GM15510 (cell line): ENCODE measurements around the gene UBAC2.

Experiments used
- POLR2A ChIP-seq: IDR thresholded peaks from 3 replicates; pipeline ENCODE4 v1.6.1; 2011; ENCODE audit warnings: borderline replicate concordance; ENCODE audit not compliant: insufficient read length; ENCODE audit errors: extremely low read depth

UBAC2 gene

DNA sequence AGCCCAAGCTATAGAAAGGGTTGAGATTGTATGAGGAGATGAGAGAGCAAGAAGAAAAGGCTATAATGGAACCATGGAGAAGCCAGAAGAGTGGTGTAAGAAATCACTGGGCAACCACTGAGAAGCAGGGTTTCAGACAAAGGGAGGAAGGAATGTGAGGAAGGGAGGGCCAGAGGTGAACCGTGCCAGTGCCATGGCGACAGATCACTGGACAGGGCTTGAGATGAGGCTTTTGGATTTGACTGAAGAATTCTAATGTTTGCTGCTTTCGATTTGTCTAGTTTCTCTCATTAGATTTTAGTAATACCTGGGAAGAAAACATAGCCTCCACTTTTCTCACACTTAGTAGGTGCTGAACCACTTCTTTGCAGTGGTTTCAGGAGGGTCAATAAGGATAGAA is 112.8 kb downstream of the UBAC2 start:
- no peak for TF ChIP-seq POLR2A

DNA sequence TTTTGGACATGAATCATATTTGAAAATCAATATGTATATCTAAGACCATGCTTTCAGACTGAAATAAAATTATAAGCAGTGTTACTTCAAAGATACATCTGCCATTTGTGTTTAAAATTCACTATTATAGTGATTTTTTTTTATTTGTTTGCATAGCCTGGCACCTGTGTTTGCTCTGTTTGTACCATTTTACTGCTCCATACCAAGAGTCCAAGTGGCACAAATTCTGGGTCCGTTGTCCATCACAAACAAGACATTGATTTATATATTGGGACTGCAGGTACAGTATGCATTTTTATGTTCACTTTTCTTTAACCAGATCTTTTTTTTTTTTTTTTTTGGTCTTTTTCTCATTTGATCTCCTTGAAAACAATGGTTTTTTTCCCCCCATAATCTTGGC is 113.3 kb downstream of the UBAC2 start:
- no peak for TF ChIP-seq POLR2A

DNA sequence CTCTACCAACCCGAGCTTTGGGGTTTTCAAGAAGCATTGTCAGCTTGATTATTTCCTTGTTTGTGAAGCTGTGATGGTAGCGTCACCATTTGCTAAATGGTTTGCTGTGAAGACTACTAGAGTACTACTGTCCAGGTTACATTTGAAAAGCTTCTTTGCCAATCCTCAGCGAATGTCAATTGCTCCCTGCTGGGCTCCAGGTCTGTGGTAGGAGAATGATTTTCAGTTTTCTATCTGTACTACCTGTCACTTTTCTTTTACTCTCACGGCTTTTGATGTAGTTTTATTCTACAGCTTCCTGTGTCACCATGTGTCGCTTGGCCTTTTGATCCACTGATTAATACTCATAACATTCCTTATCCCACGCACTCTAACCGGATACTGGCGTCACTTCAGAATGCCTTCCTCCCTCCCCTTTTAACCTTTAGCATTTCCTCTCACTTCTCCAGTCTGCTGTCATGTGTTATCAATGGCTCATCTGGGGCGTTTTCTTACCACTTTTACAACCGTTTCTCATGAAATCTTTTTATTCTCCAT is 114.1 kb downstream of the UBAC2 start:
- TF ChIP-seq POLR2A: no peak

DNA sequence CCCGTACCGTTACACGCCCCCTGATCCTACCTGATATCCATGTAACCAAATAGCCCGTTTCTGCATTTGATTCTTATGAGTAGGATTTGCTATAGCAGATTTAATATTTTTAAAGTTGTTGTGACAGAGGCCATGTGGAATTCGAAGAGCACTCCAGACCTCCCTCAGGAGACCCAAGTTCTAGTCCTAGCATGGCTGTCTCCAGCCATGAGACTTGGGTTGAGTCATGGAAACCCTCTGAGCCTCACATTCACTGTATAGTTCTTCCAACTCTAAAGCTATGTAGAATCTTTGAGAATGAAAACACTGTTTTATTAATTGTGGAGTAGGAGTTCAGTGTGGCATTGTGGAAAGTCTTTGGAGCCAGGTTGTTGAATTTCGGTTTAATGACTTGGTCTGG is 114.5 kb downstream of the UBAC2 start:
- TF ChIP-seq POLR2A: no peak

DNA sequence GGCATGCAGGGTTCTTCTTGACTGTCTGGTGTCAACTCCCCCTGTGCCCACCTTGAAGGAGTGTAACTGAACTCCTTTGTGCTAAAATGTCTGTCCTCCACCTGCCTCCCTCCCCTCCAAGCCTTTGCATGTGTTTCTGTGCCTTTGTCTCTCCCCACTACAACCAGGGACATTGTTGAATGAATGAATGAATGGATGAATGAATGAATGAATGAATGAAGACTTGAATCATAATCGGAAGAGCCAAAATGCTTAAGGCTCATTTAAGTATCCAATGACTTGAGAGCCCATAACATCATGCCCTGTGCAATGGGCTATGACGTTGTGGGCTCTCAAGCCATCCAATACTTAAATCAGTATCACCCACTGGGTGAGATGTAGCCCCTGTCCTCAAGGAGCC is 115.6 kb downstream of the UBAC2 start:
- TF ChIP-seq POLR2A: no peak

DNA sequence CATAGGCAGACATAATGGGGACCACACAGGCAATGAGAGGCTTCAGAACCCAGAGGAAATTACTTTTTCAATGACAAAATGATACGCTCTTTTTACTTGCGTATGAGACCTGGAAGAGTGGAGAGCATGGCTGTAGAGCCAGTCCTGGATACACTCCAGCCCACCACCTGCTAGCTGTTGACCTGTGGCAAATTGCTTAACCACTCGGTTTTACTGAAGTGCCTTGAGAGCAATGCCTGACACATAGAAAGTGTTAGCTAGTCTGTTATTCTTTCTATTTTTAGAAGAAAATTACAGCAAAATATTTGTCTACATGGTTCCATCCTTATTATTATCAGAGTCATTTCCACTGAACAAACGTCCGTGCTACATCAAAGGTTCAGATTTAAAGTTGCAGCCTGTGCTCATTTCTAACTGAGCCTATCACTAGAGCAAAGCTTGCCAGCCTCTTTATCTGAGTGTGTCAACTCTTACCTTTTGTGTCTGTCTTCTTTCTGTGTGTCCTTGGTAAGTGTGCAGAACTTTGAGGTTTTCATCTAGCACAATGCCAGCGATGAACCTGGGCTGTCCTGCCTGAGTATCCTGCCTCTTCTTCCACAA is 116.1 kb downstream of the UBAC2 start:
- TF ChIP-seq POLR2A: no peak

DNA sequence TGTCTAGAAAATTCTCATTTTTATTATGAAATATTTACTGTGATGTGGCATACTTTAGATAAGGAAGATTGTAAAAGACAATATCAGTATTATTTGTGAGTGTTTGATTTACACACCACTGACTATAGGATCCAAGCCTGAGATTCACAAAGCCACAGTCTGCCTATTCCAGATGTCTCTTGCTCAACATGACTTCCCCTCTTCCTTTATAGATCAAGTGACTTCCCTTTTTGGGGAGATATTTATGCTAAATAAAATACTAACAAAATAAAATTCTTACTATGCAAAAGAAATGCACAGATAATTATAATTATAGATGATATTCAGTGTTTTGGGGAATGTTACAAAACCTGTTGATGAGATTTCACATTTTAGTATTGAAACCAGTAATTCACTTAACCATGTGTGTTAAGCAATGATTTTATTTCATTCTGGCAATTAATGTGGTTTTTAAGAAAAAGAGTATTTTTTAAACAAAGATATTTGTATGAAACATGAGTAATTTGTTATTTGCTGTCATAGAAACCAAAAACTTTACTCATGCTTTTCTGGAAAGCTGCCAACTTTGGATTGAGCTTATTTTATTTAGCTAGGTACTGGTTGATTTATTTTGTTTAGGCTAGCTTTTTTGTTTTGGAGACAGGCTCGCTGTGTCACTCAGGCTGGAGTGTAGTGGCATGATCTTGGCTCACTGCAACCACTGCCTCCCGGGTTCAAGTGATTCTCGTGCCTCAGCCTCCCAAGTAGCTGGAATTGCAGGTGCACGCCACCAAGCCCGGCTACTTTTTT is 120.2 kb downstream of the UBAC2 start:
- TF ChIP-seq POLR2A: no peak

DNA sequence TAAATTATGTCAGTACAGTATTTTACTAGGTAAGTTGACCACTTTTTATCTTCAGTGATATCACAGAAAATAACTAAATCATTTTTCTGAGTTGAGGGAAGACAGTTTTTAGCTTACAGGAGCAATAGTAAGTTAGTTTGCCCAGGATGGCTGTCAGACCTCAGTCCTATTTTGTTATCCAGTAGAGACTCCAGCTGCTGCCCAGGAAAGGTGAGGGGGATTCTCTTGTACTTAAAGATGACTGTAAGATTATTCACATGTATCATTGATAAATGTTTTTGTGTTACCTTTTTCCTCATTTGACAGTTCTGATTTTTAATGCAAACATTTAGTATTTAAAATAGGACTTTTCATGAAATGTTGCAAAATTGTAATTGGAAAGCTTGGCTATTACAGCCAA is 121.1 kb downstream of the UBAC2 start:
- TF ChIP-seq POLR2A: no peak

DNA sequence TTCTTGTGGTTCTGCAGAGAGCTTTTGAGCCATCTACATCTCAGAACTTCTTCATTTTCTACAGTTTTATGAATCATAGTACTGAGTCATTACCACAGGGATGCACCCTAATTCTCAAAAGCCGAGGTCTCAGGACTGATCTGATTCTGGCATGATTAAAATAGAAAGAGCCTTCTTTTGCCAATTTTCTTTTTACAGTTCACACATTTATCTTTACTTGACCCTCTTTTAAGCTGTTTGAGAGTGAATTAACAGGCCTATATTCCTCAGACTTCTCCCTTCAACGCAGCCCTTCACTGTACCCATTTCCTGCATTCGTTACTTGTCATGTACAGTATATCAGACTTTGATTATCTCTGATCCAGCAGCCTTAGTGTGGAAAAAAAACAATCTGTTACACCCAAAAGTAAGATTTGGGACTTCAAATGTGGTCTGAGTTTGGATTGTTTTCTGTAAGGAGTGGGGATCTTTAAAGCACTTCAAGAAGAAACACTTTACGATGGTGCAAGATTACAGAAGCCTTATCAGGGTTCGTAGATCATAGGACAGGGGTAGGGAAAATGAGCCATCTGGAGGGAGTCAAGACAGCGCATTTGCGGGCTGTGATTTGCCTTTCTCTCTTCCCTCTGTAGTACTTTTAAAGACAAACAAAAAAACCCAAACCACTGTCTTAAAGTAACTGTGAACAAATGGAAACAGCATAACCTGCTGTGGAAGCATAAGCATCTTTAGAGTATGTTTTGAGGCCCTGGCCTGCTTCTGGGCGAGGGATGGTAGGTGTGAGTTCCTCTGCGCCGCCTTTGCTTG is 121.8 kb downstream of the UBAC2 start:
- TF ChIP-seq POLR2A: no peak

DNA sequence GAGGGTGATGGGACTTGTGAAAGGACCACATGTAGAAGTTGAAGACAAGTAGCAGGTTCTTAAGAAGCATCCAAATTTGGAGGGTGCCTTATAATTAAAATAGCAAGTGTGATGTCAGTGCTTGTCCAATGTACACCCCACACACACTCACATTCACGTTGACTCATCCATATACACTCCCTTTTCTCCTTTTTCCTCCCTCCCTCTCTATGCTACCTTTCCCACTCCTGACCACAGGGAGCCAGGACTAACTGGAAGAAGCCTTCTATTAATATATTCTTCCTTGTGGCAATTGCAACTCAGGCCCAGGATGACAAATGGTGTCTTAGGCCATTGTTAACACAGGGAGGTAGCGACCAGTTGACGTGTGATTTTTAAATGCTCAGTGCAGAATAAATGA is 122.8 kb downstream of the UBAC2 start:
- TF ChIP-seq POLR2A: no peak

DNA sequence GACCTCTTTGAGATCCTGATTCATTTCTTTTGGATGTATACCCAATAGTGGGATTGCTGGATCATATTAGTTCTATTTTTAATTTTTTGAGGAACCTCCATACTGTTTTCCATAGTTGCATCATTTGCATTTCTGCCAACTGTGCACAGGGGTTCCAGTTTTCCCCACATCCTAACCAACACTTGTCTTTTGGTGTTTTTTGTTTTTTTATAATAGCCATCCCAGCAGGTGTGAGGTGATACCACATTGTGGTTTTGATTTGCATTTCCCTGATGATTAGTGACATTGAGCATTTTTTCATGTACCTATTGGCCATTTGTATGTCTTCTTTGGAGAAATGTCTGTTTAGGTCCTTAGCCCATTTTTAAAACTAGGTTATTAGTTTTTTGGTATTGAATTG is 125.4 kb downstream of the UBAC2 start:
- no peak for TF ChIP-seq POLR2A

DNA sequence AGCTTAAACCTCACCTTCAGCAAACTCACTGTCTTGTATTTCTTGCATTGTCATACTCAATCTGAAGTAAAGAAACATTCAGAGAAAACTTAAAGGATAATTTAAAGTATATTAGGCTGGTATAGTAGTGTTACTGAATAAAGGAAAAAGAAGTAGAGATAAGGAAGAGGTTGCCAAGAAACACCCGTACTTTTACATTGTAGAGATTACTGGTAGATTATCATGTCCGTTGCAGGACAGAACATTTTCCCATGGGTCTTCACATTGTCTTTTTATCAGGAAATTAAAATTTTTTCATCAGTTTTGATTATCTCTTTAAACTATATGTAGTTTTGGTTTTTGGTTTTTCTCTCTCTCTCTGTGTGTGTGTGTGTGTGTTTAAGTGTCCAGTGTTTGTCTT is 126.5 kb downstream of the UBAC2 start:
- TF ChIP-seq POLR2A: no peak

DNA sequence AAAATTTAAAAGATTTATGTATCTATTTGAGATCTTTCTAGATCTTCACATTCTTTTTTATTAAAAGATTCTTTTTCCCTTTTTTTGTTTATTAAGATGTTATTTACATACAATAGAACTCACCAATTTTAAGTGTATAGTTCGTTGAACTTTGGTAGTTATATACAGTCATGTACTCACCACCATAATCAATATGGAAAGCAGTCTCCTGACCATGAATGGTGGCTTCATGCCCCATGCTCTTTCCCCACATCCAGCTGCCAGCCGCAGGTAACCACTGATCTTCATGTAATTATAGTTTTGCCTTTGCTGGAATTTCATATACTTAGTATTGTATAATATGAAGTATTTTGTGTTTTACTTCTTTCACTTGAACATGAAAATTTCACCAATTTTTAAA is 127.1 kb downstream of the UBAC2 start:
- no peak for TF ChIP-seq POLR2A

DNA sequence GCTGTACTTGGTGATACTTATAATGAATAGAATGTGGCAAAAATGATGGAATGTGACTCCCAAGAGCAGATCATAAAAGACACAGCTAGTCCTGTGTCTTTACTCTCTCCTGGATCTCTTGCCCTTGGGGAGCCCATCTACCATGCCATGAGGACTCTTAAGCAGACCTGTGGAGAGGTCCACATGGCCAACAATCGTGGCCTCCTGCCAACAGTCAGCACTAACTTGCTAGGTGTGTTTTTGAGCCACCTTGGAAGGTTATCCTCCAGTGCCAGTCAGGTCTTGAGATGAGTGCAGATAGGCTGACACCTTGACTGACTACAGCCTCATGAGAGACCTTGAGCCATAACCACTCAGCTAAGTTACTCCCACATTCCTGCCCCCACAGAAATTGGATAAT is 128.8 kb downstream of the UBAC2 start:
- no peak for TF ChIP-seq POLR2A

DNA sequence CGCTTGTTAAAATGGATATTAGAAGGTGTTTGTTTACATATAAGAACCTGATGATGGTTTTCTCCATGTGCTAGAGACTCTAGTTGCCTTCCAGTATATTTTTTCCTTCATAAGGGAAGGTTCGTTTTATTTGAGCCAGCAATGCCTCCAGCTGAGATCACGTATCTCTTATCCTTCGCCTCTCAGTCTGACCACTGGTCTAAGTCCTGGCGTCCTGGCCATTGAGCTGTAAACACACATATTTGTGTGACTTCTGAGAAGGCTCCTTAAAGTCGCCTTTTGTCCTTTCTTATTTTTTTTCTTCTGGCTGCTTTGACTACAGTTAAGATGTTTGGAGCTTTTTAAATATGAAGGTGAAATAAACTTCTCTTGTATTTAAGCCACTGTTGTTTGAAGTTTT is 130.3 kb downstream of the UBAC2 start:
- no peak for TF ChIP-seq POLR2A
